Measurements from ENCODE around the gene SACS.

The SACS gene

GRCh38 chr13:23323946-23324709, 109.4 kb downstream of the SACS start:
- H3K9ac ChIP-seq (ENCODE audit: low read depth, low read length) = no peak overlapping the region
- H3K79me2 ChIP-seq (ENCODE audit: insufficient read depth, low read length) = no peaks in the 10 kb centered on the region
- ATAC-seq (ENCODE audit: insufficient read depth, low read depth) (no peak), DNase-seq (no peak)
- no peak for TF ChIP-seq EZH2 (IDR thresholded peaks at IDR 0.05; ENCODE audit: borderline replicate concordance, low read depth, low read length, severe bottlenecking)
- TF ChIP-seq CTCF (IDR thresholded peaks at IDR 0.05; ENCODE audit: borderline replicate concordance, extremely low read depth, low read length, poor library complexity, severe bottlenecking) = no peak
- no peak overlapping the region for H3K4me2 ChIP-seq (ENCODE audit: insufficient read depth, low read length)
- H3K27ac ChIP-seq (ENCODE audit: low read length) = no peak overlapping the region
- H3K27me3 ChIP-seq (ENCODE audit: insufficient read depth, low read length, poor library complexity) = no peaks in the 10 kb centered on the region
- no peaks in the 10 kb centered on the region for H3K4me1 ChIP-seq (ENCODE audit: insufficient read depth, low read length)
- H4K20me1 ChIP-seq (ENCODE audit: insufficient read depth, low read length) = no peaks in the 10 kb centered on the region
- H3K4me3 ChIP-seq (ENCODE audit: low read depth in 1 of 2, low read length in 2 of 2) = no peak overlapping the region
- no peaks in the 10 kb centered on the region for H3K36me3 ChIP-seq (ENCODE audit: insufficient read depth, low read length)
- H2AFZ ChIP-seq (ENCODE audit: low read depth, low read length) = no peak overlapping the region
- no peaks in the 10 kb centered on the region for H3K9me3 ChIP-seq (ENCODE audit: insufficient read depth, low read length, severe bottlenecking)

GRCh38 chr13:23322353-23323336, 110.9 kb downstream of the SACS start:
- Histone ChIP-seq H3K4me1 (ENCODE audit: insufficient read depth, low read length) (no peaks in the 10 kb centered on the region), H3K79me2 (ENCODE audit: insufficient read depth, low read length) (no peaks in the 10 kb centered on the region), H3K9ac (ENCODE audit: low read depth, low read length) (no peak overlapping the region), H2AFZ (ENCODE audit: low read depth, low read length) (no peak overlapping the region), H3K4me3 (ENCODE audit: low read depth in 1 of 2, low read length in 2 of 2) (no peak overlapping the region), H3K27me3 (ENCODE audit: insufficient read depth, low read length, poor library complexity) (no peaks in the 10 kb centered on the region), H3K36me3 (ENCODE audit: insufficient read depth, low read length) (no peaks in the 10 kb centered on the region), H3K9me3 (ENCODE audit: insufficient read depth, low read length, severe bottlenecking) (no peaks in the 10 kb centered on the region), H3K27ac (ENCODE audit: low read length) (no peak overlapping the region), H3K4me2 (ENCODE audit: insufficient read depth, low read length) (no peak overlapping the region), H4K20me1 (ENCODE audit: insufficient read depth, low read length) (no peaks in the 10 kb centered on the region)
- TF ChIP-seq EZH2 (IDR thresholded peaks at IDR 0.05; ENCODE audit: borderline replicate concordance, low read depth, low read length, severe bottlenecking) = no peak
- TF ChIP-seq CTCF (IDR thresholded peaks at IDR 0.05; ENCODE audit: borderline replicate concordance, extremely low read depth, low read length, poor library complexity, severe bottlenecking) = no peak
- DNase-seq = no peak
- ATAC-seq (ENCODE audit: insufficient read depth, low read depth) = no peak

GRCh38 chr13:23321535-23322241, 111.8 kb downstream of the SACS start:
- Histone ChIP-seq H3K79me2 (ENCODE audit: insufficient read depth, low read length) (no peaks in the 10 kb centered on the region), H3K4me3 (ENCODE audit: low read depth in 1 of 2, low read length in 2 of 2) (no peak overlapping the region), H3K4me1 (ENCODE audit: insufficient read depth, low read length) (no peaks in the 10 kb centered on the region), H2AFZ (ENCODE audit: low read depth, low read length) (no peak overlapping the region), H3K9ac (ENCODE audit: low read depth, low read length) (no peak overlapping the region), H3K27ac (ENCODE audit: low read length) (no peak overlapping the region), H3K9me3 (ENCODE audit: insufficient read depth, low read length, severe bottlenecking) (no peaks in the 10 kb centered on the region), H3K27me3 (ENCODE audit: insufficient read depth, low read length, poor library complexity) (no peaks in the 10 kb centered on the region), H3K36me3 (ENCODE audit: insufficient read depth, low read length) (no peaks in the 10 kb centered on the region), H4K20me1 (ENCODE audit: insufficient read depth, low read length) (no peaks in the 10 kb centered on the region), H3K4me2 (ENCODE audit: insufficient read depth, low read length) (no peak overlapping the region)
- TF ChIP-seq EZH2 (IDR thresholded peaks at IDR 0.05; ENCODE audit: borderline replicate concordance, low read depth, low read length, severe bottlenecking) = no peak
- TF ChIP-seq CTCF (IDR thresholded peaks at IDR 0.05; ENCODE audit: borderline replicate concordance, extremely low read depth, low read length, poor library complexity, severe bottlenecking) = no peak
- no peak for ATAC-seq (ENCODE audit: insufficient read depth, low read depth)
- DNase-seq = no peak
